H1 (cell line): Measurements from ENCODE around the gene PRKRIP1. TPM values are rescaled to one million over a fixed set of nuclear protein-coding genes. Genes with fewer than 3 reads are reported as not detected.

Experiments used
- CTCF ChIA-PET: fragments of 300-600 bp; sonication (Branson Sonifier 250); formaldehyde crosslinking; loops from one replicate; lab custom pipeline; 2021; ENCODE audit not compliant: partially characterized antibody; lab: Charles Lee
- POLR2A ChIA-PET: fragments of 300-600 bp; sonication (Branson Sonifier 250); formaldehyde crosslinking; loops from one replicate; lab custom pipeline; 2021; ENCODE audit warnings: inconsistent platforms; ENCODE audit not compliant: partially characterized antibody; lab: Charles Lee
- DNase-seq, 2 experiments: peaks; one replicate each; pipeline versions ENCODE4 v3.0.0 to v3.0.0-alpha.2; 2010 to 2022; ENCODE audit warnings: low spot score in 2 of 2, low read depth in 1 of 2, mixed read lengths in 1 of 2
- FAIRE-seq: peaks from 2 replicates; lab custom pipeline; 2011; peaks lifted over from hg19 to GRCh38; lab: Jason Lieb, UNC
- H2AFZ ChIP-seq: 2 replicates; pipeline ENCODE4 v1.8.1; 2012; ENCODE audit warnings: low read length, inconsistent platforms
- H2AK5ac ChIP-seq: 2 replicates; pipeline ENCODE4 v1.6.1; 2013; ENCODE audit warnings: low read depth, low read length
- H2BK120ac ChIP-seq: replicated peaks from 2 replicates; pipeline ENCODE3; 2013; ENCODE audit warnings: low read depth, low read length, inconsistent platforms
- H2BK12ac ChIP-seq: 2 replicates; pipeline ENCODE4 v1.6.1; 2013; ENCODE audit warnings: low read depth, low read length
- H2BK15ac ChIP-seq: 2 replicates; pipeline ENCODE4 v1.6.1; 2013; ENCODE audit warnings: low read length
- H2BK20ac ChIP-seq: 2 replicates; pipeline ENCODE4 v1.6.1; 2013; ENCODE audit warnings: low read length
- H2BK5ac ChIP-seq: 2 replicates; pipeline ENCODE4 v1.6.1; 2013; ENCODE audit warnings: low read depth, low read length
- H3K14ac ChIP-seq: 2 replicates; pipeline ENCODE4 v1.6.1; 2013; ENCODE audit warnings: inconsistent platforms; ENCODE audit not compliant: insufficient read length
- H3K18ac ChIP-seq: 2 replicates; pipeline ENCODE4 v1.6.1; 2013; ENCODE audit warnings: low read length; ENCODE audit errors: extremely low read depth
- H3K23ac ChIP-seq: 2 replicates; pipeline ENCODE4 v1.6.1; 2013; ENCODE audit warnings: inconsistent platforms; ENCODE audit not compliant: insufficient read length
- H3K23me2 ChIP-seq: 2 replicates; pipeline ENCODE4 v1.6.1; 2013; ENCODE audit warnings: low read depth, low read length
- H3K27ac ChIP-seq: 2 replicates; pipeline ENCODE4 v1.6.1; 2011; ENCODE audit warnings: low read depth, low read length, inconsistent platforms
- H3K27me3 ChIP-seq, 4 experiments: replicated peaks in 1 of 4; 1 replicate in 1 of 4; 2 replicates in 3 of 4; pipeline versions ENCODE4 v1.6.1 to v1.8.1; 2011 to 2013; ENCODE audit warnings: low read length in 3 of 4, mild to moderate bottlenecking in 3 of 4, inconsistent platforms in 2 of 4, mixed read lengths in 2 of 4, moderate library complexity in 1 of 4; ENCODE audit not compliant: control insufficient read depth in 3 of 4, insufficient read depth in 3 of 4; ENCODE audit errors: extremely low read depth in 1 of 4
- H3K36me3 ChIP-seq, 4 experiments: 2 replicates each; pipeline versions ENCODE4 v1.6.1 to v1.8.1; 2011 to 2013; ENCODE audit warnings: mild to moderate bottlenecking in 4 of 4, low read length in 3 of 4, moderate library complexity in 2 of 4, control low read depth in 1 of 4, inconsistent platforms in 1 of 4; ENCODE audit not compliant: insufficient read depth in 4 of 4, control insufficient read depth in 2 of 4
- H3K4ac ChIP-seq: replicated peaks from 2 replicates; pipeline ENCODE3; 2013; ENCODE audit warnings: low read length, low read depth, mixed read lengths, inconsistent platforms; ENCODE audit not compliant: insufficient read length
- H3K4me1 ChIP-seq, 4 experiments: replicated peaks in 1 of 4; 1 replicate in 1 of 4; 2 replicates in 3 of 4; pipeline versions ENCODE4 v1.6.1 to v1.8.1; 2011 to 2013; ENCODE audit warnings: low read length in 3 of 4, inconsistent platforms in 2 of 4, mixed read lengths in 1 of 4; ENCODE audit not compliant: insufficient read depth in 4 of 4, control insufficient read depth in 3 of 4
- H3K4me2 ChIP-seq, 2 experiments: 2 replicates each; pipeline versions ENCODE4 v1.6.1 to v1.8.1; 2011 to 2013; ENCODE audit warnings: low read depth in 2 of 2, low read length in 2 of 2, control low read depth in 1 of 2, inconsistent platforms in 1 of 2, mild to moderate bottlenecking in 1 of 2; ENCODE audit not compliant: insufficient read depth in 1 of 2
- H3K4me3 ChIP-seq, 4 experiments: fragments of 200-600, 300-600 bp in 1 of 4; sonication (generic), shearing (Covaris generic), sonication (Bioruptor Twin) in 1 of 4; 2 replicates each; pipeline versions ENCODE4 v1.5.1 to v1.8.1; 2011 to 2016; ENCODE audit warnings: low read length in 4 of 4, low read depth in 3 of 4, control low read depth in 2 of 4, inconsistent platforms in 2 of 4, mild to moderate bottlenecking in 2 of 4, mixed read lengths in 1 of 4, moderate library complexity in 1 of 4; ENCODE audit not compliant: insufficient read depth in 2 of 4; ENCODE audit errors: extremely low read depth in 1 of 4
- H3K56ac ChIP-seq: replicated peaks from 2 replicates; pipeline ENCODE3; 2013; ENCODE audit warnings: low read depth, mild to moderate bottlenecking, mixed read lengths, low read length, inconsistent platforms; ENCODE audit not compliant: insufficient read length
- H3K79me1 ChIP-seq: 2 replicates; pipeline ENCODE4 v1.6.1; 2013; ENCODE audit warnings: low read depth, low read length, control low read depth
- H3K79me2 ChIP-seq, 2 experiments: 2 replicates each; pipeline versions ENCODE4 v1.6.1 to v1.8.1; 2012 to 2013; ENCODE audit warnings: low read length in 2 of 2, mild to moderate bottlenecking in 2 of 2, inconsistent platforms in 1 of 2; ENCODE audit not compliant: insufficient read depth in 2 of 2, control insufficient read depth in 1 of 2
- H3K9ac ChIP-seq, 4 experiments: replicated peaks in 1 of 4; 1 replicate in 1 of 4; 2 replicates in 3 of 4; pipeline versions ENCODE4 v1.6.1 to v1.8.1; 2011 to 2013; ENCODE audit warnings: low read depth in 3 of 4, low read length in 3 of 4, control low read depth in 2 of 4, mild to moderate bottlenecking in 2 of 4, moderate library complexity in 2 of 4, inconsistent platforms in 1 of 4; ENCODE audit errors: extremely low read depth in 1 of 4
- H3K9me3 ChIP-seq, 2 experiments: 2 replicates each; pipeline versions ENCODE4 v1.6.1 to v1.8.1; 2012 to 2013; ENCODE audit warnings: mild to moderate bottlenecking in 2 of 2, moderate library complexity in 2 of 2, control low read depth in 1 of 2, inconsistent platforms in 1 of 2, low read depth in 1 of 2, low read length in 1 of 2, mixed read lengths in 1 of 2; ENCODE audit not compliant: insufficient read depth in 2 of 2
- H4K20me1 ChIP-seq, 2 experiments: replicated peaks in 1 of 2; 2 replicates each; pipeline versions ENCODE3 to v1.8.1; 2011 to 2013; ENCODE audit warnings: inconsistent platforms in 2 of 2, low read length in 2 of 2, mild to moderate bottlenecking in 1 of 2; ENCODE audit not compliant: insufficient read depth in 2 of 2, control insufficient read depth in 1 of 2
- H4K5ac ChIP-seq: 2 replicates; pipeline ENCODE4 v1.6.1; 2013; ENCODE audit warnings: low read length, low read depth, mixed read lengths, inconsistent platforms; ENCODE audit not compliant: insufficient read length
- H4K8ac ChIP-seq: 2 replicates; pipeline ENCODE4 v1.8.0; 2013; ENCODE audit warnings: mild to moderate bottlenecking, moderate library complexity, low read length, inconsistent platforms; ENCODE audit not compliant: insufficient read depth; ENCODE audit errors: extremely low read depth
- H4K91ac ChIP-seq: replicated peaks from 2 replicates; pipeline ENCODE3; 2013; ENCODE audit warnings: low read length, mixed read lengths, inconsistent platforms; ENCODE audit not compliant: insufficient read length
- CBX8 ChIP-seq: fragments of 300-800, 300-1000 bp; sonication (generic); IDR thresholded peaks from 2 replicates; pipeline ENCODE4 v1.7.1; 2016; ENCODE audit warnings: low read depth, low read length, borderline replicate concordance
- EP300 ChIP-seq, 2 experiments: IDR thresholded peaks; 1 replicate in 1 of 2; 2 replicates in 1 of 2; pipeline ENCODE4 v1.6.1; 2011 to 2012; ENCODE audit warnings: low read depth in 2 of 2, low read length in 2 of 2, mild to moderate bottlenecking in 2 of 2, borderline replicate concordance in 1 of 2, inconsistent platforms in 1 of 2, moderate library complexity in 1 of 2
- EZH2 ChIP-seq: fragments of 200-600 bp; sonication (generic); IDR thresholded peaks from 2 replicates; pipeline ENCODE4 v1.7.1; 2012; ENCODE audit warnings: low read depth, mild to moderate bottlenecking, moderate library complexity, low read length, inconsistent platforms; ENCODE audit not compliant: severe bottlenecking
- FOSL1 ChIP-seq: IDR thresholded peaks from 2 replicates; pipeline ENCODE4 v1.6.1; 2011; ENCODE audit warnings: mild to moderate bottlenecking, low read depth, low read length, moderate library complexity; ENCODE audit not compliant: insufficient read depth
- NANOG ChIP-seq: IDR thresholded peaks from 2 replicates; pipeline ENCODE4 v1.6.1; 2011; ENCODE audit warnings: low read length, low read depth, mild to moderate bottlenecking, inconsistent platforms; ENCODE audit not compliant: insufficient read depth, poor library complexity, severe bottlenecking
- POLR2A ChIP-seq, 2 experiments: IDR thresholded peaks; 1 replicate in 1 of 2; 2 replicates in 1 of 2; pipeline ENCODE4 v1.6.1; 2011; ENCODE audit warnings: low read depth in 2 of 2, low read length in 2 of 2, mild to moderate bottlenecking in 2 of 2; ENCODE audit errors: control extremely low read depth in 1 of 2
- POLR2AphosphoS5 ChIP-seq: IDR thresholded peaks from 2 replicates; pipeline ENCODE4 v1.6.1; 2011; ENCODE audit warnings: low read depth, low read length
- SIRT6 ChIP-seq: IDR thresholded peaks from one replicate; pipeline ENCODE4 v1.7.1; 2012; ENCODE audit warnings: low read length, inconsistent platforms
- SP1 ChIP-seq: IDR thresholded peaks from 2 replicates; pipeline ENCODE4 v1.6.1; 2011; ENCODE audit warnings: low read depth, low read length
- SRF ChIP-seq: IDR thresholded peaks from 2 replicates; pipeline ENCODE4 v1.6.1; 2011; ENCODE audit warnings: mild to moderate bottlenecking, low read depth, low read length, moderate library complexity
- TBP ChIP-seq: IDR thresholded peaks from 2 replicates; pipeline ENCODE4 v1.6.1; 2011; ENCODE audit warnings: low read depth, low read length, improper control_type of control experiment
- ZNF274 ChIP-seq: IDR thresholded peaks from 2 replicates; pipeline ENCODE4 v1.7.0; 2012; ENCODE audit warnings: low read length, borderline replicate concordance; ENCODE audit errors: extremely low read depth
- WGBS, 2 experiments: shearing (Covaris generic) in 1 of 2; methylation state at CpG; one replicate each; pipeline versions ENCODE4 v1.1.6 to v1.1.7; 2013 to 2015; ENCODE audit warnings: low lambda C conversion rate in 2 of 2, mixed read lengths in 2 of 2, inconsistent platforms in 1 of 2, low coverage in 1 of 2, missing lambda C conversion rate in 1 of 2; ENCODE audit not compliant: insufficient replicate concordance in 2 of 2, insufficient coverage in 1 of 2, insufficient read length in 1 of 2; ENCODE audit errors: extremely low coverage in 1 of 2, missing lambda C conversion rate in 1 of 2; 5-methylcytosine and 5-hydroxymethylcytosine counted together
- polyA plus RNA-seq, 7 experiments: library from polyadenylated mRNA; depleted of rRNA in 3 of 7; stranded (reverse) in 5 of 7; unstranded in 2 of 7; fragments of >200 nt in 5 of 7; fragments of 200-250 nt in 2 of 7; gene quantifications; 1 replicate in 5 of 7; 2 replicates in 1 of 7; 4 replicates in 1 of 7; pipeline versions ENCODE4 v1.2.1 to v1.2.3, GENCODE V29; 2011 to 2013; ENCODE audit warnings: missing spikeins in 2 of 7, mixed read lengths in 2 of 7
- total RNA-seq: library from RNA; stranded (reverse); fragmentation: NEBNext Ultra II Directional; extraction: Animal tissue kit (Norgen Biotek cat#: 25700); gene quantifications from 2 replicates; pipeline ENCODE4 v1.2.1, GENCODE V29; 2021
- TF ChIP-seq, protein P1 (sequence below): IDR thresholded peaks from 2 replicates; pipeline ENCODE4 v1.6.1; 2011; ENCODE audit warnings: low read length, improper control_type of control experiment

Gene PRKRIP1
- total and polyA plus RNA-seq, 2 of the 8 experiments (the other 6 are each of a cell fraction or from before 2014, with no cell fraction given), result 11.1 to 22.0 TPM

DNA sequence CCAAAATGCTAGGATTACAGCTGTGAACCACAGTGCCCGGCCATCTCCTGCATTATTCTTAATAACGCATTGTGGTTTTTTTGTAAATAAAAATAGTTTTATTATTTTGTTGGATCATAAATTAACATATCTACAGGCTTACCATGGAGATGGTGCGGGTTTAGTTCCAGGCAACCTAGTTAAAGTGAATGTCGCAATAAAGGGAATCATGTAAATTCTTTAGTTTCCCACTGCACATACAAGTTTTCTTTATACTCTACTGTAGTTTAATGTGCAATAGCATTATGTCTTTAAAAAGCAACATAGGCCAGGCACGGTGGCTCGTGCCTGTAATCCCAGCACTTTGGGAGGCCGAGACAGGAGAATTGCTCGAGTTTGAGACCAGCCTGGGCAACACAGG is 2.4 kb downstream of the PRKRIP1 start:
- Histone ChIP-seq H2BK15ac (no peak overlapping the region), H3K4me3 (no peak overlapping the region), H3K9ac (no peak overlapping the region), H3K4me1 (peaks cover 0 to 6% (median 2%) of the 10 kb centered on the region in 4 experiments; a peak in 2 of 7 replicates), H3K23me2 (peaks cover 11% of the 10 kb centered on the region), H2AFZ (no peak overlapping the region), H4K91ac (no peak overlapping the region), H3K14ac (no peak overlapping the region), H2AK5ac (no peak overlapping the region), H3K36me3 (peaks cover 2 to 27% (median 15%) of the 10 kb centered on the region in 4 experiments; a peak in 7 of 8 replicates), H4K5ac (no peak overlapping the region), H2BK12ac (no peak overlapping the region), H3K56ac (no peak overlapping the region), H4K8ac (no peak overlapping the region), H2BK20ac (no peak overlapping the region), H3K4me2 (no peak overlapping the region), H3K18ac (no peak overlapping the region), H3K9me3 (no peaks in the 10 kb centered on the region), H3K27me3 (no peaks in the 10 kb centered on the region), H3K79me2 (peaks cover 3 to 11% of the 10 kb centered on the region in 2 experiments; a peak in 2 of 4 replicates), H3K4ac (no peak overlapping the region), H4K20me1 (peaks cover 0 to 2% of the 10 kb centered on the region in 2 experiments), H3K27ac (no peak overlapping the region), H2BK120ac (no peak overlapping the region), H3K23ac (no peak overlapping the region), H2BK5ac (no peak overlapping the region), H3K79me1 (no peaks in the 10 kb centered on the region)
- CTCF ChIA-PET, result interaction anchor here (0.9 to 1.5 kb wide), 3 partner anchors 12 to 58 kb away, joined by 3 to 5 read pairs (median 4); no protein-coding TSS in a partner anchor
- WGBS, 2 experiments, result 93% methylated on average over 8 of the region's 8 CpGs; no CpG with 5 or more reads in 1 of the 2 experiments
- POLR2A ChIA-PET, result interaction anchor here (1.2 to 3.8 kb wide), 2 partner anchors 14 to 66 kb away, joined by 6 to 14 read pairs; partner anchors contain the start of genes ALKBH4 and LRWD1
- DNase-seq, result no peak
- no peak for FAIRE-seq
- TF ChIP-seq ZNF274, result no peak
- no peak for TF ChIP-seq SRF
- no peak for TF ChIP-seq EZH2
- TF ChIP-seq, protein P1, sequence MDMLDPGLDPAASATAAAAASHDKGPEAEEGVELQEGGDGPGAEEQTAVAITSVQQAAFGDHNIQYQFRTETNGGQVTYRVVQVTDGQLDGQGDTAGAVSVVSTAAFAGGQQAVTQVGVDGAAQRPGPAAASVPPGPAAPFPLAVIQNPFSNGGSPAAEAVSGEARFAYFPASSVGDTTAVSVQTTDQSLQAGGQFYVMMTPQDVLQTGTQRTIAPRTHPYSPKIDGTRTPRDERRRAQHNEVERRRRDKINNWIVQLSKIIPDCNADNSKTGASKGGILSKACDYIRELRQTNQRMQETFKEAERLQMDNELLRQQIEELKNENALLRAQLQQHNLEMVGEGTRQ, result no peak
- no peak for TF ChIP-seq CBX8
- TF ChIP-seq POLR2AphosphoS5, result no peak
- no peak for TF ChIP-seq SIRT6
- TF ChIP-seq TBP, result no peak
- TF ChIP-seq NANOG, result no peak
- TF ChIP-seq FOSL1, result no peak
- no peak for TF ChIP-seq POLR2A (IDR thresholded peaks at IDR 0.05; ENCODE audit: control extremely low read depth in 1 of 2, low read depth in 2 of 2, low read length in 2 of 2)
- no peak for TF ChIP-seq EP300 (IDR thresholded peaks at IDR 0.05; ENCODE audit: borderline replicate concordance in 1 of 2, low read depth in 2 of 2, low read length in 2 of 2)
- TF ChIP-seq SP1, result no peak
